NCI-H510A (cell line): Measurements from ENCODE around the gene D2HGDH.
"Not testable (repeated sequence)": the region's sequence is repeated elsewhere in the genome, so short reads cannot be mapped to it uniquely, and the experiment has no call there.

ENCODE experiments used
- DNase-seq: peaks from one replicate; lab custom pipeline; 2025; lab: John Stamatoyannopoulos, UW

D2HGDH gene

DNA sequence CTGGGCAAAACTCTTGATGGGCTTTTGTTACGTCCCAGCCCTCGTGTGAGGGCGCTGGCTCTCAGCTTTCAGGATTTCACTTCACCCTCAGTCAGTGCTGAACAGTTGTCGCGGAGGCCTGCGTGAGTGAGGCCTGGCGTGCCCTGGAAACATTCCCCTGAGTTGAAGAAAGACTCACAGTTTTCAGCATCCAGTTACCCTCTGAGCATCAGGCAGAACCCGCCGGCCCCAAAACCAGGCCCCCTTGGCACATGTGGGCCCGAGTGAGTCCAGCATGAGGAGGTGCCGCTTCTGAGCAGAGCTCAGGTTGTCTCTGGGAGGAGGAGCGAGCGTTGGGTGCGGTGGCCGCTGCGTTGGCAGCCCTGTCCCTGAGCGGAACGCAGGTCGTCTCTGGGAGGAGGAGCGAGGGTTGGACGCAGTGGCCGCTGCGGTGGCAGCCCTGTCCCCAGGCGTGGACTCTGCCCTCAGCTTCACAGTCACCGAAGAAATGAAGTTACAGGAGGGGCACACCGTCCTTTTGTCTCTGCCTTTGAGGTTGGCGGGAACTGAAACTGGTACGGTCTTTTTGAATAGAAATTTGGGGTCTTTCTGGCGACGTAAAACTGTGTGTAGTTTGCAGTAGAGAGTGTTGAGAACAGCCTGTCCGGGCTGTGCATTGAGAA lies 74.4 kb downstream of the D2HGDH start, which contains the start of gene NEU4:
TSS of gene NEU4 (plus strand) at position 473 of the 662 bp plus-strand sequence. CDS start 5,292 bp downstream, outside the sequence.
- DNase-seq: no peak

DNA sequence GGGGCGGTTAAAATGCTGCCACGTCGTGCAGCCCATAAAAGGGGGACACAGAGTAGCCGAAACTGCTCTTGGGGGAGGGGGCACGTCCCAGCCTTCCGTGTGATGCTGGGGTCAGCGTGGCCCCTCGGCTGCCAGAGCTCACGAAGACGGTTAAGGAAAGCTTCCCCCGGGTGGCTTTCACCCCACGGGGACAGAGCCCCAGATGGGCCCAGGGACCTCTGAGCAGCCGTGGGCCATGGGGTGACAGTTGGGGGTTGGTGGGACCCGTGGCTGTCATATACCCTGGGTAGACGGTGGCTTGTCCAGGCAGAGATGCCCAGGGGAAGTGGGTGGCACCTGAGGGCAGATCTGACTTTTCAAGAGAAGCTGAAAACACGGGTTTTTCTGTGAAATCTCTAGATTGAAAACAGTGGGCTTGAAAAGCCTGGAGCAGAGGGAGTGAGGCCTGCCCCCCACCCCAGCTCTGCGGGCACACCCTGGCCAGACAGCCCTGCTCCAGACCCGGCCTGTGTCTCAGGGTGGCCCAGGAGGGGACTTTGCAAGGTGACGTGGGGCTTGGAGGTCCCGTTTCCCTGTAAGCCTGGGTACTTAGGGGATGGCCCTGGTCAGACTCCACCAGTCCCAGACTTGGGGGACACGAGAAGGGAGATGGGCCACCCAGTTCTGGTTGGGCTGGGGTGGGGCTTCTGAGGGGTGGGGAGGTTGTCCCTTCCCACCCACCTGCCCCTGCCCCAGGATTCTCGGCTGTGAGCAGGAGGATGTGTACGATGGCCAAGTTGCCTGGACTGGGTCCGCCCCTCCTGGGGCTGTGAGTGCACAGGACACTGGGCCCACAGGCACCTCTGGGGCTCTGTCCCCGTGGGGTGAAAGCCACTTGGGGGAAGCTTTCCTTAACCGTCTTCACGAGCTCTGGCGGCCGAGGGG lies 75.2 kb downstream of the D2HGDH start:
- no peak for DNase-seq

DNA sequence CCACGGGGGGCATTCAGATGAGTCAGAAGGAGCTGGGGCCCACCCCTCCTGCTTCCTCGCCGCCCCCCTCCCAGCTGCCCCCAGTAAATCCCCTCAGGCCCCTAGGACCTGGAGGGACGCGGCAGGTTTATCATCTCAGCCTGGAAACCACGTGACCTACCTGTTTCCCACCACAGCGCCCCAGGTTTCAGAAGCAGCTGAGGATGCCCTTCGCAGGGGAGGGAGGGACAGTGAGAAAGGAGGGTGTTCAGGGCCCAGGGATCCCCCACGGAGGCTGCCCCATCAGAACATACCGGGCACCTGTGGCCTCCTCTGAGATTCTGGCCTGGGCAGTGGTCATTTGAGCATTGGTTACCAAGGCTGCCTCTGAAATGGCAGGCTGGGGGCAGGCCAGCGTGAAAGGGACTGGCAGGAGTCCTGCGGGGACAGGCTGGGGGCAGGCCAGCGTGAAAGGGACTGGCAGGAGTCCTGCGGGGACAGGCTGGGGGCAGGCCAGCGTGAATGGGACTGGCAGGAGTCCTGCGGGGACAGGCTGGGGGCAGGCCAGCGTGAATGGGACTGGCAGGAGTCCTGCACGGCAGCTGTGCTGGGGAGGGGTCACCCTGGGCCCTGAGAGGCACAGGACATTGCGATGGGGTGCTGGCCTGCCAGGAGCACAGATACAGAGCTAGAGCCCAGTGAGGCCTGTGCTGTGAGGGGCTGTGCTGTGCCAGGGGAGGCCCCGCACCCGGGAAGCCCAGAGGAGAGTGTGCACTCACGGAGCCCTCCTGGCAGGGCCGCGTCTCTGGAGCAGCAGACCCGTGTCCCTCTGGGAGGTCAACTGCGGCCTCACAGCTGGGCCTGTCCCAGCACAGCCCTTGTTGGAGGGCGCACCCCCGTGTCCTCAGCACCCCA lies 76.1 kb downstream of the D2HGDH start:
- no peak for DNase-seq

DNA sequence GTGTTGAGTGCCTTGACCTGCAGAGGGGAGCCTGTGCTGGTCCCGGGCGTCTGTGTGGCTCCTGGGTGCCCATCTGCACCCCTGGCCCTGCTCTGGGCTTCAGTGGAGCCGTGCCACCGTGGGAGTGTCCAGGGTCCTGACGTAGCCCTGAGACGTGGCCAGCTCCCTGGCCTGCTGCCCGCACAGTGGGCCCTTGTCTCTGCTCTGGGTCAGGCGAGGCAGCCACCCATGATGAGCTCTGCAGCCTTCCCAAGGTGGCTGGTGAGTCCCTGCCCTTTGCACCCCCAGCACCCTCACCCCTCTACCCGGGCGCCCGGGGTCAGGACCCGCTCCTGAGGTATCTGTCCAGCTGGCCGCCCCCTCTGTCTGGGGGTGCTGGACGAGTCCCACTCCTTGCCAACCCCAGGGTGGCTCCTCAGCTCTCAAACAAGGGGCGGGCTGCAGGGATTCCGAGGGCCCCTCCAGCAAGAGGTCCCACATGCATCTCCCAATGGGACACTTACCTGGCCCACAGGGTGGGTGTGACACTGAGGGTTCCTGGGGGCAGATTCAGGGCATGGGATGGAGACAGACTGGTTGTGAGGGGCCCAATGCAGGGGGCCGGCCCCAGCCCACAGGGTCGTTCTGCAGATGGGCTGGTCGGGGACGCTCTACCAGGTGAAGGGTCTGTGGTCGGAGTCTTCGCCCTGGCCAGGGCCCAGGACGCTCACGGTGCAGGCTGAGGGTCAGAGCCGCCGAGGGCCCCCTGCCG lies 76.9 kb downstream of the D2HGDH start:
- DNase-seq: no peak

DNA sequence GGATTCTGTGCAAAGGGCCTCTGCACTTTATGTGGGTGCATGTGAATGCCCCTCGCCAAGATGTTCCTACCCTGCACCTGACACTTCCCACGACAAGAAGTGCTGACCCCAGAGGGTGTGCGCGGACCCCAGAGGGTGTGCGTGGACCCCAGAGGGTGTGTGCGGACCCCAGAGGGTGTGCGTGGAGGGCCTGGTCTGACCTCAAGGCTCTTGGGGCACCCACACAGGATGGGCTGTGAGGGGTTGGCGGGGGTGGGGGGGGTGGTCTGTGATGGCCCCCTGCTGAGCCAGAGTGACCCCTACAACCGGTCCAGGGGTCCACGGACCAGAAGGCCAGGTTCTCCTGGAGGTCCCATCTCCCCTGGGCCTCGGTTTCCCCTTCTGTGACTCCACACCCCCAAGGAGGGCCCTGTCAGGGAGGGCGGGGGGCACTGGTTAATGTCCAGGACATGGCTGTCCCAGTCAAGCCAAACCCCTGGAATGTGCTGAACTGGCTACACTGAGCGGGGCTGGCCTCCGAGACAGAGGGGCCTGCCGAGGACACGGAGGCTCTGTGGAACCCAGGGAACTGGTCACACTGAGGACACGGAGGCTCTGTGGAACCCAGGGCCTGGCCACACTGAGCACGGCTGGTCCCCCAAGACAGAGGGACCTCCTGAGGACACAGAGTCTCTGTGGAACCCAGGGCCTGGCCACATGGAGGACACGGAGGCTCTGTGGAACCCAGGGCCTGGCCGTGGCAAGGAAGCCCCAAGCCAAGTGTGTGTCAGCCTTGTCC lies 77.7 kb downstream of the D2HGDH start:
- DNase-seq: no peak

DNA sequence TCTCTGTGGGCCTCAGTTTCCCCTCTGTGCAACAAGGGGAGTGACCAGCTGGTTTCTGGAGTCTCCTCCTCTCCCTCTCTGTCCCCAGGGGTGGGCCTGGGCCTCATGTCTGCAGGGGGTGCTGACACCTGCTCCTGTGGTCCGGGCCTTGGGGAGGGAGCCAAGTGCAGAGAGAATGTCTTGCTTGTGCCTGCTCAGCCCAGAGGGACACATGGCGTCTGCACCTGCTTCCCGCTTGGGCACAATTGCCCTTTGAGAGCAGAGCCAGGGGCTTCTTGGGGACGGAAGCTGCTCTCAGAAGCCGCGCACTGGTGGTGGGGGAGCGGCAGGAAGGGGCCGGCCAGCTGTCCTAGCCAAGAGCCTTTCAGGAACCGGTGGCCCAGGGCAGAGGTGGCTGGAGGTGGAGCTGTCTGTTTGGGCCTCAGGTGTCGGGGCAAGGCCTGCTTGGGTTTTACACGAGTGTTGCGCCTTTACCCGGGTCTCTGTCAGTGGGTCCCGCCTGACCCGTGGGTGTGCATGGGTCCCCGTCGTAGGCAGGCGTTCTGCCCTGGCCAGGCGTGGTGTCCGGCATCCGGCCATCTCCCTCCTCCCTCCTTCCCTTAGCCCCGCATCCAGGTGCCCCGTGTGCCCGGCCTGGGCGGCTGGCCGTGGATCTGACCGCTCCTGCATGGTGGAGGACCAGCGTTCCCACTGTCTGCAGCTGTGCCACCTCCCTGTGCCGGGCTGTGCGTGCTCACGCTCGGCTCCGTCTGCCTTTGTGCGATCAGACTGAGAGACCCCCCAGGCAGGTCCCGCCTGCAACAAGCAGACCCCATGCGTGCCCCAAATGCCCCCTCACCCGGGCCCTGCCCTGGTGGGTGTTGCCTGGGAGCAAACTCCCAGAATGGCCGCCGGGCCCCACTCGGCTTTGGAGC lies 78.6 kb downstream of the D2HGDH start:
- DNase-seq: no peak

DNA sequence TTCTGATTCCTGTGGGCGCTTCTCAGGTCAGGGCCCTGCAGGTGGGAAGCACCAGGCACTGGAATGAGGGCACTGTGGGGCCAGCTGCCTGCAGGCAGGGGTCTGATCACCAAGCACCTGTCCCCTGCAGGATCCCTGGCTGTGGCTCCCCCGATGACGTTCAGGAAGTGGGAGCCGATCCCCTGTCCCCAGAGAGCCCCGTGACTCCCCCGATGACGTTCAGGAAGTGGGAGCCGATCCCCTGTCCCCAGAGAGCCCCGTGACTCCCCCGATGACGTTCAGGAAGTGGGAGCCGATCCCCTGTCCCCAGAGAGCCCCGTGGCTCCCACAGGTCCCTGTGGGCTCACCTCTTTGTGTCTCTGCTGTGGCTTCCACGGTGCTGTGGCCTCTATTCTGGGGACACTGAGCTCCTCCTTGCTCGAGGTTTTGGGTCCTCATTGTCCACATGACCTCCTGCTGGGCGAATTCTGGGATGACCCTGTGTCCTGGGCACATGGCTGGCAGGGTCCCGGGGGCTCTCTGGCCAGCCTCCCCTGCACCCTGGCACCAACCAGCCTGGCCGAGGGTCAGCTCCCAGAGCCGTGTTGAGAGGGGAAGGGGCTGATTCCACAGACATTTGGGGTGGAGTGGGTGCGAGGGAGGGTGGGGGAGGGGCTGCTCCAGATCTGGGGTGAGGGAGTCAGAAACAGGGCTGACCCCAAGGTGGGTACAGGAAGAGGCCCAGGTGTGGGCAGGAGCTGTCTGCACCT lies 79.4 kb downstream of the D2HGDH start:
- DNase-seq: no peak

DNA sequence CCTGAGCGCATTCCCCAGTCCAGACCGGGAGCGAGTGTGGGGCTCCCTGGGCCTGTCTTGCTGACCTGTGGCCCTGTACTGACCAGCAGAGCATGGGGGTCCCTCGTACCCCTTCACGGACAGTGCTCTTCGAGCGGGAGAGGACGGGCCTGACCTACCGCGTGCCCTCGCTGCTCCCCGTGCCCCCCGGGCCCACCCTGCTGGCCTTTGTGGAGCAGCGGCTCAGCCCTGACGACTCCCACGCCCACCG lies 79.9 kb downstream of the D2HGDH start:
- no peak for DNase-seq

DNA sequence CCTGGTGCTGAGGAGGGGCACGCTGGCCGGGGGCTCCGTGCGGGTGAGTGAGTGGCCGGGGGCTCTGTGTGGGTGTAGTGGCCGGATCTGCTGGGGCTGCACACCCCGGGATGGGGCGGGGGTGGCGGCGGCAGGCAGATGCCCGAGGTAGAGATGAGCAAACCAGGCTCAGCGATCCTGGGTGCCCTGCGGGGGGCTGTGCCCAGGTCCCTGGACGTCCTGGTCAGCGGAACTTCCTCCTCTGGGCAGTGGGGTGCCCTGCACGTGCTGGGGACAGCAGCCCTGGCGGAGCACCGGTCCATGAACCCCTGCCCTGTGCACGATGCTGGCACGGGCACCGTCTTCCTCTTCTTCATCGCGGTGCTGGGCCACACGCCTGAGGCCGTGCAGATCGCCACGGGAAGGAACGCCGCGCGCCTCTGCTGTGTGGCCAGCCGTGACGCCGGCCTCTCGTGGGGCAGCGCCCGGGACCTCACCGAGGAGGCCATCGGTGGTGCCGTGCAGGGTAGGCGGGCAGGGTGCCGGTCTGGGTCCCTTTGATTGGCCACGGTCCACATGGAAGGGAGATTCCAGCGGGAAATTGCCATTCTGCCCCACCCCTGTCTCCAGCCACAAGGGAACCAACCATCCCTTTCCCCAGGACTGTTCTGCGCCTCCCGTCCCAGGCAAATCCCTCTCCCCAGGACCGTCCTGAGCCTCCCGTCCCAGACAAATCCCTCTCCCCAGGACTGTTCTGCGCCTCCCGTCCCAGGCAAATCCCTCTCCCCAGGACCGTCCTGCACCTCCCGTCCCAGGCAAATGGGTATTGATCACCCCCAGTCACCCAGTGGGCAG lies 80.4 kb downstream of the D2HGDH start:
- DNase-seq: no peak

DNA sequence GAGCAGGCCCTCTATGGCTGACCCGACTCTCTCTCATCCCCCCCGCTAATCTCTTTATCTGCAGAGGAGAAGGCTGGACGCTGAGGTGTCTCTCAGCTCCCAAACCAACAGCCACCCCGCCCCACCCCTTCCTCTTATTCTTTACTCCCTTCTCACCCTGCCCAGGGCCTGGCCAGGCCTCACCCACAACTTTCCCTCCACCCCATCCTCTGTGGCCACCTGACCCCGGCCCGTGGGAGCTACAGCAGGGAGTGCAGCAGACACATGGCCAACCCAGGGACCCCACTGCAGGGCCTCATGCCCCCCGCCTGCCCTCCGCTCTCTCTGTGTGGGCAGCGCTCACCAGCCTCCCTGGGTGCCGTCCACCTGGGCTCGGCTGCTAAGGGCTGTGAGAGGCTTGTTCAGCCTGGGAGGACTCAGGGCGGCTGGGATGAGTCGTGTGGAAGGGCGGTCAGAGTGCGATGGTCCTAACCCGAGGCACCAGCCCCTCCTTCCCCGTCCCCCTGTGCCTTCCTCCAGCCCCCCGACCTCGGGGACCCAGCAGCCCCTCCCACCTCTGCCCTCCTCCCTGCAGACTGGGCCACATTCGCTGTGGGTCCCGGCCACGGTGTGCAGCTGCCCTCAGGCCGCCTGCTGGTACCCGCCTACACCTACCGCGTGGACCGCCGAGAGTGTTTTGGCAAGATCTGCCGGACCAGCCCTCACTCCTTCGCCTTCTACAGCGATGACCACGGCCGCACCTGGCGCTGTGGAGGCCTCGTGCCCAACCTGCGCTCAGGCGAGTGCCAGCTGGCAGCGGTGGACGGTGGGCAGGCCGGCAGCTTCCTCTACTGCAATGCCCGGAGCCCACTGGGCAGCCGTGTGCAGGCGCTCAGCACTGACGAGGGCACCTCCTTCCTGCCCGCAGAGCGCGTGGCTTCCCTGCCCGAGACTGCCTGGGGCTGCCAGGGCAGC lies 81.3 kb downstream of the D2HGDH start:
- no peak for DNase-seq

DNA sequence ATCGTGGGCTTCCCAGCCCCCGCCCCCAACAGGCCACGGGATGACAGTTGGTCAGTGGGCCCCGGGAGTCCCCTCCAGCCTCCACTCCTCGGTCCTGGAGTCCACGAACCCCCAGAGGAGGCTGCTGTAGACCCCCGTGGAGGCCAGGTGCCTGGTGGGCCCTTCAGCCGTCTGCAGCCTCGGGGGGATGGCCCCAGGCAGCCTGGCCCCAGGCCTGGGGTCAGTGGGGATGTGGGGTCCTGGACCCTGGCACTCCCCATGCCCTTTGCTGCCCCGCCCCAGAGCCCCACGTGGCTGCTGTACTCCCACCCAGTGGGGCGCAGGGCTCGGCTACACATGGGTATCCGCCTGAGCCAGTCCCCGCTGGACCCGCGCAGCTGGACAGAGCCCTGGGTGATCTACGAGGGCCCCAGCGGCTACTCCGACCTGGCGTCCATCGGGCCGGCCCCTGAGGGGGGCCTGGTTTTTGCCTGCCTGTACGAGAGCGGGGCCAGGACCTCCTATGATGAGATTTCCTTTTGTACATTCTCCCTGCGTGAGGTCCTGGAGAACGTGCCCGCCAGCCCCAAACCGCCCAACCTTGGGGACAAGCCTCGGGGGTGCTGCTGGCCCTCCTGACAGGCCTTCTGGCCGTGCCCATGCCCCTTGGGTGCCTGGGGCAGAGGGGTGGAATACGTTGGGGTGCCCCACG lies 82.1 kb downstream of the D2HGDH start:
- DNase-seq: no peak

DNA sequence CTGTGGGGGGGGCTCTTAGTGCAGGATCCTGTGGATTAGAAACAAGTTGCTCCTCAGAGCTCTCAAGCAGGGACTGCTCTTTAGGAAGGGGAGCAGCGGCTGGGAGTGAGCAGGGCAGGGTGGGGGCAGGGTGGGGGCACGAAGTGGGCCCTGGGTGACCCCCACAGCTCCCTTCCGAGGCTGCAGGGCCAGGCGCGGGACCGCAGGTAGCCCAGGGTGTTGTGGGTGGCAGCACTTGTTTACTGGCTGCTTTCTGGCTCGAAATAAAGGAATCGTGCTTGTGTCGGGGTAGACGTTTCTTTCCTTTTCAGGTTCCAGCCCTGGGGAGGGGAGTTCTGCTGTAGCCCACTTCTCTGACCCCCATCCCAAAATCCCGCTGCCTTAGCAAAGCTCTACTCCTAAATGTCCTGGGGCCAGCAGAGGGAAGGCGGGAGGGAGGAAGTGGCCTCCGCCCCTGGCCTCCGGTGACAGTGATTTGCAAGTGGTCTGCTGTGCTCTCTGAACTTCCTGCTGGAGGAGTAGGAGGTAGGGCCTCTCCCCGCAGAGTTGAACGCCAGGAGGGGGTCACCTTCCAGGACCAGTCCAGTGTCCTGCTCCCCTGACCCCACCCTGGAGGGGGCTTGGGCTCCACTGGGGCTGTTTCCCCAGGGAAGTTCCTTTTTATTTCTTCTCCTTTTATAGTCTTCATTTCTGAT lies 82.8 kb downstream of the D2HGDH start:
- no peak for DNase-seq

DNA sequence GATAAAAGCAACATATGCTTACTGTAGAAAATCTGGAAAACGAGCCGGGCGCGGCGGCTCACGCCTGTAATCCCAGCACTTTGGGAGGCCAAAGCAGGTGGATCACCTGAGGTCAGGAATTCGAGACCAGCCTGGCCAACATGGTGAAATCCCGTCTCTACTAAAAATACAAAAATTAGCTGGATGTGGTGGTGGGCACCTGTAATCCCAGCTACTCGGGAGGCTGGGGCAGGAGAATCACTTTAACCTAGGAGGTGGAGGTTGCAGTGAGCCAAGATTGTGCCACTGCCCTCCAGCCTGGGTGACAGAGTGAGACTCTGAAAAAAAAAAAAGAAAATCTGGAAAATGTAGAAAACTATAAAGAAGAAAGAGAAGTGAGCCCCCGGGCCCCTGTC lies 83.4 kb downstream of the D2HGDH start:
- DNase-seq: not testable (repeated sequence)
